Measurements from ENCODE around the gene ERBB2. TPM values are rescaled to one million over a fixed set of nuclear protein-coding genes. Genes with fewer than 3 reads are reported as not detected.

ERBB2 gene
- total and polyA plus RNA-seq, 2 of the 4 experiments (the other 2 are of a cell fraction) = 28.7 to 33.3 TPM

- no TSS peak for BruUV-seq (replicated peaks)
- dilution Hi-C loops (cut with HindIII; ENCODE audit: low sequenced_read_pairs, unreplicated experiment) (no loop called here), intact Hi-C loops (cut with micrococcal nuclease) (no loop called here), in situ Hi-C loops (cut with MboI; ENCODE audit: low sequenced_read_pairs) (no loop called here)
- ChIA-PET CTCF (interaction anchor here (1.3 kb wide), 1 partner anchor 30 kb away, joined by 5 read pairs; no protein-coding TSS in a partner anchor), POLR2A (ENCODE audit: unreplicated experiment) (no interaction called here)
- Histone ChIP-seq H3K23ac (ENCODE audit: low read depth, low read length) (peak overlapping the region; percentile 96), H2BK120ac (ENCODE audit: low read depth, low read length) (no peak overlapping the region), H3K4me3 (ENCODE audit: insufficient read depth, low read depth, low read length) (peak overlapping the region; percentile 90), H2BK5ac (ENCODE audit: low read depth, low read length, poor library complexity, severe bottlenecking) (no peak overlapping the region), H3K9me3 (ENCODE audit: control insufficient read depth, insufficient read depth, low read length) (no peaks in the 10 kb centered on the region), H3K79me1 (ENCODE audit: low read depth in 1 of 2, low read length in 2 of 2) (peaks cover 0 to 62% of the 10 kb centered on the region in 2 experiments; a peak in 3 of 4 replicates), H3K9me1 (ENCODE audit: insufficient read depth, low read length) (peaks cover 23% of the 10 kb centered on the region), H3K14ac (replicated peaks; ENCODE audit: low read depth, low read length) (peak overlapping the region; percentile 68), H3K36me3 (ENCODE audit: control insufficient read depth, insufficient read depth, low read length) (no peaks in the 10 kb centered on the region), H2AFZ (replicated peaks; ENCODE audit: low read length, poor library complexity) (peak overlapping the region; percentile 73), H3K27ac (ENCODE audit: insufficient read depth, low read length) (no peak overlapping the region; the same call in 1 of the 2 replicates), H2BK20ac (ENCODE audit: low read depth, low read length) (no peak overlapping the region), H3K27me3 (ENCODE audit: control insufficient read depth, insufficient read depth, low read length) (no peaks in the 10 kb centered on the region), H2AK5ac (ENCODE audit: low read depth, low read length) (peak overlapping the region; percentile 61), H2AK9ac (replicated peaks; ENCODE audit: low read depth, low read length, poor library complexity) (peak overlapping the region; percentile 11), H4K91ac (ENCODE audit: insufficient read depth, low read depth, low read length) (no peak overlapping the region), H3K9ac (ENCODE audit: low read depth, low read length) (peak overlapping the region; percentile 87), H4K20me1 (ENCODE audit: insufficient read depth, low read length) (peaks cover 47% of the 10 kb centered on the region), H3K56ac (ENCODE audit: extremely low read depth, insufficient read depth, low read length) (no peak overlapping the region), H3K18ac (ENCODE audit: low read depth, low read length) (no peak overlapping the region), H4K8ac (ENCODE audit: low read depth in 2 of 2, low read length in 2 of 2) (no peak overlapping the region), H4K5ac (ENCODE audit: low read depth, low read length) (0 out of 2 replicates have a peak overlapping the region, but pooled peaks have one; percentile 18), H3K4me2 (ENCODE audit: low read depth, low read length) (peak overlapping the region; percentile 99), H3K4ac (ENCODE audit: low read depth, low read length) (peak overlapping the region; percentile 29), H3K4me1 (ENCODE audit: control insufficient read depth, insufficient read depth, low read length) (peaks cover 21% of the 10 kb centered on the region), H2BK15ac (ENCODE audit: low read depth, low read length) (no peak overlapping the region)
- DNase-seq (no peak), ATAC-seq (ENCODE audit: low read depth) (no peak)
- no peak for TF ChIP-seq NFE2L2 (IDR thresholded peaks at IDR 0.05; ENCODE audit: low read depth, low read length)
- no peak for TF ChIP-seq RCOR1 (IDR thresholded peaks at IDR 0.05; ENCODE audit: insufficient replicate concordance, low read length)
- no peak for TF ChIP-seq BHLHE40 (IDR thresholded peaks at IDR 0.05; ENCODE audit: low read depth, low read length)
- WGBS, 2 experiments (ENCODE audit: extremely low coverage in 2 of 2, insufficient read length in 1 of 2) = 14% methylated on average over 5 of the region's 10 CpGs; no CpG with 5 or more reads in 1 of the 2 experiments
Observed at GRCh38 chr17:39701012-39701783, 1.3 kb downstream of the ERBB2 start.

All from IMR-90 (cell line).